HCT116 (cell line): Measurements from ENCODE around the gene ABHD11.

Experiments
- EZH2phosphoT487 ChIP-seq: fragments of 200-600 bp; IDR thresholded peaks from 2 replicates; pipeline ENCODE4 v1.6.1; 2018; ENCODE audit warnings: antibody characterized with exemption, borderline replicate concordance
- POLR2A ChIP-seq: IDR thresholded peaks from 2 replicates; pipeline ENCODE4 v1.7.0; 2011; ENCODE audit warnings: borderline replicate concordance; ENCODE audit not compliant: insufficient read depth, insufficient read length; ENCODE audit errors: extremely low read depth
- POLR2AphosphoS5 ChIP-seq: IDR thresholded peaks from 2 replicates; pipeline ENCODE4 v1.6.1; 2011; ENCODE audit warnings: mild to moderate bottlenecking, low read depth, low read length, moderate library complexity
- SP1 ChIP-seq: IDR thresholded peaks from 2 replicates; pipeline ENCODE4 v1.6.1; 2012; ENCODE audit warnings: low read depth
- SRF ChIP-seq: IDR thresholded peaks from 2 replicates; pipeline ENCODE4 v1.6.1; 2012; ENCODE audit warnings: low read depth
- TF ChIP-seq, protein P1 (sequence below), 3 experiments: fragments of 200-600 bp in 1 of 3; sonication (generic) in 1 of 3; IDR thresholded peaks in 2 of 3; conservative IDR thresholded peaks in 1 of 3; 2 replicates each; pipeline ENCODE4 v1.5.1; 2012 to 2017; ENCODE audit warnings: low read depth in 2 of 3, low read length in 2 of 3, antibody characterized with exemption in 1 of 3, borderline replicate concordance in 1 of 3, control low read depth in 1 of 3, mild to moderate bottlenecking in 1 of 3, mixed read lengths in 1 of 3, mixed run types in 1 of 3, moderate library complexity in 1 of 3; ENCODE audit not compliant: insufficient read depth in 1 of 3
- TF ChIP-seq, protein P2 (sequence below): IDR thresholded peaks from 2 replicates; pipeline ENCODE4 v1.6.1; 2012

DNA sequence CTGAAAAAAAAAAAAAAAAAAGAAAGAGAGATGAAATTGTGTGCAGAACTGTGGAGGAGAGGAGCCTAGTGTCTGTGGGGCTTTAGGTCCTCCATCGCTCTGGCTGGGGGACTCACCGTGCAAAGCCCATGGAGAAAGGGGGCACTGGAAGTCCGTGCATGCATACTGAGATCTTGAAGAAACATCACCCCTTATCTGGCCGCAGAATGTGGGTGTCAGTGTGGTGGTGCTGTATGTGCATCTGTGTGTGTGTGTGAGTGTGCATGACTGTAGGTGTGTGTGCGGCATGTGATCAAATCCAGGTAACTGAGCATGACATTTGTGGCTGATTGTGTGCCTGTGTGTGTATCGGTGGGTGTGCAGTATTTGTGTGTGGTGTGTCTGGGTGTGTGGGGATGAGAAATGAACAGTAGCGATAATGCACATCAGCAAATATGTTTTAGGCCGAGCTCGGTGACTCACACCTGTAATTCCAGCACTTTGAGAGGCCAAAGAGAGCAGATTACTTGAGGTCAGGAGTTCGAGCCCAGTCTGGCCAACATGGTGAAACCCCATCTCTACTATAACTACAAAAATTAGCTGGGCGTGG lies 40.3 kb upstream of the ABHD11 start:
- TF ChIP-seq, protein P1, sequence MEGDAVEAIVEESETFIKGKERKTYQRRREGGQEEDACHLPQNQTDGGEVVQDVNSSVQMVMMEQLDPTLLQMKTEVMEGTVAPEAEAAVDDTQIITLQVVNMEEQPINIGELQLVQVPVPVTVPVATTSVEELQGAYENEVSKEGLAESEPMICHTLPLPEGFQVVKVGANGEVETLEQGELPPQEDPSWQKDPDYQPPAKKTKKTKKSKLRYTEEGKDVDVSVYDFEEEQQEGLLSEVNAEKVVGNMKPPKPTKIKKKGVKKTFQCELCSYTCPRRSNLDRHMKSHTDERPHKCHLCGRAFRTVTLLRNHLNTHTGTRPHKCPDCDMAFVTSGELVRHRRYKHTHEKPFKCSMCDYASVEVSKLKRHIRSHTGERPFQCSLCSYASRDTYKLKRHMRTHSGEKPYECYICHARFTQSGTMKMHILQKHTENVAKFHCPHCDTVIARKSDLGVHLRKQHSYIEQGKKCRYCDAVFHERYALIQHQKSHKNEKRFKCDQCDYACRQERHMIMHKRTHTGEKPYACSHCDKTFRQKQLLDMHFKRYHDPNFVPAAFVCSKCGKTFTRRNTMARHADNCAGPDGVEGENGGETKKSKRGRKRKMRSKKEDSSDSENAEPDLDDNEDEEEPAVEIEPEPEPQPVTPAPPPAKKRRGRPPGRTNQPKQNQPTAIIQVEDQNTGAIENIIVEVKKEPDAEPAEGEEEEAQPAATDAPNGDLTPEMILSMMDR (IDR thresholded peaks at IDR 0.05 in 2 of 3, conservative IDR thresholded peaks at IDR 0.05 in 1 of 3; ENCODE audit: borderline replicate concordance in 1 of 3, insufficient read depth in 1 of 3, low read depth in 2 of 3, low read length in 2 of 3), result no peak
- no peak for TF ChIP-seq POLR2AphosphoS5
- TF ChIP-seq SRF, result no peak
- TF ChIP-seq POLR2A, result no peak
- no peak for TF ChIP-seq EZH2phosphoT487
- TF ChIP-seq SP1, result no peak
- TF ChIP-seq, protein P2, sequence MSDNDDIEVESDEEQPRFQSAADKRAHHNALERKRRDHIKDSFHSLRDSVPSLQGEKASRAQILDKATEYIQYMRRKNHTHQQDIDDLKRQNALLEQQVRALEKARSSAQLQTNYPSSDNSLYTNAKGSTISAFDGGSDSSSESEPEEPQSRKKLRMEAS, result no peak
